ENCODE results near the gene METTL15.

The METTL15 gene

GRCh38 chr11:28137366-28137765 is 29.2 kb downstream of the METTL15 start:
- Mint-ChIP-seq H3K27ac (no peak overlapping the region), H3K36me3 (ENCODE audit: low read depth) (peaks cover 90% of the 10 kb centered on the region), H3K4me3 (no peak overlapping the region), H3K27me3 (ENCODE audit: low read depth, poor library complexity) (peaks cover 5% of the 10 kb centered on the region), H3K9me3 (peaks cover 83% of the 10 kb centered on the region), H3K4me1 (no peaks in the 10 kb centered on the region)
- no peak for TF ChIP-seq CTCF (IDR thresholded peaks at IDR 0.05)
- no peak for DNase-seq

GRCh38 chr11:28137832-28138231 is 29.6 kb downstream of the METTL15 start:
- Mint-ChIP-seq H3K4me1 (no peaks in the 10 kb centered on the region), H3K36me3 (ENCODE audit: low read depth) (peaks cover 86% of the 10 kb centered on the region), H3K27ac (no peak overlapping the region), H3K4me3 (no peak overlapping the region), H3K9me3 (peaks cover 83% of the 10 kb centered on the region), H3K27me3 (ENCODE audit: low read depth, poor library complexity) (peaks cover 5% of the 10 kb centered on the region)
- no peak for DNase-seq
- TF ChIP-seq CTCF (IDR thresholded peaks at IDR 0.05), result no peak

GRCh38 chr11:28139841-28140415 is 31.7 kb downstream of the METTL15 start:
- H3K4me1 Mint-ChIP-seq, result no peaks in the 10 kb centered on the region
- TF ChIP-seq CTCF (IDR thresholded peaks at IDR 0.05), result no peak
- H3K4me3 Mint-ChIP-seq, result no peak overlapping the region
- DNase-seq, result no peak
- no peak overlapping the region for H3K27ac Mint-ChIP-seq
- H3K9me3 Mint-ChIP-seq, result peaks cover 63% of the 10 kb centered on the region
- H3K36me3 Mint-ChIP-seq (ENCODE audit: low read depth), result peaks cover 65% of the 10 kb centered on the region
- H3K27me3 Mint-ChIP-seq (ENCODE audit: low read depth, poor library complexity), result peaks cover 5% of the 10 kb centered on the region

GRCh38 chr11:28140689-28141455 is 32.7 kb downstream of the METTL15 start:
- H3K9me3 Mint-ChIP-seq, result peaks cover 54% of the 10 kb centered on the region
- no peak for DNase-seq
- H3K36me3 Mint-ChIP-seq (ENCODE audit: low read depth), result peaks cover 55% of the 10 kb centered on the region
- no peak for TF ChIP-seq CTCF (IDR thresholded peaks at IDR 0.05)
- H3K4me1 Mint-ChIP-seq, result no peaks in the 10 kb centered on the region
- H3K27ac Mint-ChIP-seq, result no peak overlapping the region
- H3K4me3 Mint-ChIP-seq, result no peak overlapping the region
- H3K27me3 Mint-ChIP-seq (ENCODE audit: low read depth, poor library complexity), result peaks cover 5% of the 10 kb centered on the region

- H3K4me3 Mint-ChIP-seq, result no peak overlapping the region
- H3K36me3 Mint-ChIP-seq (ENCODE audit: low read depth), result peaks cover 37% of the 10 kb centered on the region
- no peak for DNase-seq
- H3K27me3 Mint-ChIP-seq (ENCODE audit: low read depth, poor library complexity), result no peaks in the 10 kb centered on the region
- TF ChIP-seq CTCF (IDR thresholded peaks at IDR 0.05), result no peak
- H3K9me3 Mint-ChIP-seq, result peaks cover 37% of the 10 kb centered on the region
- H3K4me1 Mint-ChIP-seq, result no peaks in the 10 kb centered on the region
- no peak overlapping the region for H3K27ac Mint-ChIP-seq
These were observed 34.5 kb downstream of the METTL15 start for GRCh38 chr11:28142724-28143123.

- no peaks in the 10 kb centered on the region for H3K27me3 Mint-ChIP-seq (ENCODE audit: low read depth, poor library complexity)
- H3K4me3 Mint-ChIP-seq, result no peak overlapping the region
- no peak for DNase-seq
- peaks cover 16% of the 10 kb centered on the region for H3K36me3 Mint-ChIP-seq (ENCODE audit: low read depth)
- H3K9me3 Mint-ChIP-seq, result peaks cover 16% of the 10 kb centered on the region
- no peak for TF ChIP-seq CTCF (IDR thresholded peaks at IDR 0.05)
- H3K4me1 Mint-ChIP-seq, result no peaks in the 10 kb centered on the region
- no peak overlapping the region for H3K27ac Mint-ChIP-seq
These were observed 36.6 kb downstream of the METTL15 start for GRCh38 chr11:28144808-28145207.

Data from nephron progenitor cell (in vitro differentiated cells).